Endothelial cell of umbilical vein (primary cell): Measurements from ENCODE around the gene NDRG2. TPM values are rescaled to one million over a fixed set of nuclear protein-coding genes. Genes with fewer than 3 reads are reported as not detected.

Experiments
- BruUV-seq: library from RNA; stranded (reverse); fragments of 400-500 nt; replicated peaks from 2 replicates; lab custom pipeline; 2021; lab: Mats Ljungman, UMichigan
- CTCF ChIA-PET: fragments of 300-600, 350-600 bp; sonication (Branson Sonifier 250); formaldehyde crosslinking; loops from one replicate; lab custom pipeline; 2021; ENCODE audit warnings: antibody characterized with exemption, inconsistent platforms; lab: Charles Lee
- POLR2A ChIA-PET: fragments of 300-600, 350-600 bp; sonication (Branson Sonifier 250); formaldehyde crosslinking; loops from one replicate; lab custom pipeline; 2021; ENCODE audit warnings: antibody characterized with exemption, inconsistent platforms; lab: Charles Lee
- DNase-seq: peaks from one replicate; pipeline ENCODE4 v3.0.0-alpha.2; 2011; ENCODE audit warnings: low read depth, low spot score
- FAIRE-seq: peaks from 2 replicates; lab custom pipeline; 2011; peaks lifted over from hg19 to GRCh38; lab: Jason Lieb, UNC
- H2AFZ ChIP-seq: 2 replicates; pipeline ENCODE4 v1.6.0; 2012; ENCODE audit warnings: low read depth, low read length, control low read depth, inconsistent platforms
- H3K27ac ChIP-seq: 2 replicates; pipeline ENCODE4 v1.5.1; 2011; ENCODE audit warnings: low read depth, mild to moderate bottlenecking, control low read depth, low read length, moderate library complexity; ENCODE audit not compliant: insufficient read depth
- H3K27me3 ChIP-seq, 2 experiments: 2 replicates each; pipeline versions ENCODE4 v1.6.0 to v1.6.1; 2011; ENCODE audit warnings: low read length in 2 of 2, mixed read lengths in 1 of 2; ENCODE audit not compliant: control insufficient read depth in 2 of 2, insufficient read depth in 2 of 2
- H3K36me3 ChIP-seq, 2 experiments: 2 replicates in 1 of 2; 3 replicates in 1 of 2; pipeline ENCODE4 v1.5.1; 2011; ENCODE audit warnings: low read length in 2 of 2, mild to moderate bottlenecking in 1 of 2, moderate library complexity in 1 of 2; ENCODE audit not compliant: control insufficient read depth in 2 of 2, insufficient read depth in 2 of 2; ENCODE audit errors: extremely low read depth in 1 of 2
- H3K4me1 ChIP-seq: 3 replicates; pipeline ENCODE4 v1.5.1; 2011; ENCODE audit warnings: mild to moderate bottlenecking, low read length; ENCODE audit not compliant: control insufficient read depth, insufficient read depth; ENCODE audit errors: extremely low read depth
- H3K4me2 ChIP-seq: 2 replicates; pipeline ENCODE4 v1.6.1; 2011; ENCODE audit warnings: low read length, control low read depth, mixed read lengths; ENCODE audit not compliant: insufficient read depth
- H3K4me3 ChIP-seq, 3 experiments: fragments of 200-600 bp in 1 of 3; sonication (generic), shearing (Covaris generic) in 1 of 3; replicated peaks in 1 of 3; 2 replicates each; pipeline ENCODE4 v1.5.1; 2011 to 2016; ENCODE audit warnings: control low read depth in 3 of 3, low read length in 3 of 3, mild to moderate bottlenecking in 2 of 3, inconsistent platforms in 1 of 3, low read depth in 1 of 3, moderate library complexity in 1 of 3; ENCODE audit not compliant: insufficient read depth in 1 of 3
- H3K79me2 ChIP-seq: 2 replicates; pipeline ENCODE4 v1.6.0; 2012; ENCODE audit warnings: low read length, inconsistent platforms; ENCODE audit not compliant: control insufficient read depth, insufficient read depth
- H3K9ac ChIP-seq: replicated peaks from 2 replicates; pipeline ENCODE3; 2011; ENCODE audit warnings: low read length, control low read depth; ENCODE audit not compliant: insufficient read depth; ENCODE audit errors: extremely low read depth
- H3K9me1 ChIP-seq: replicated peaks from 3 replicates; pipeline ENCODE4 v1.6.0; 2011; ENCODE audit warnings: mild to moderate bottlenecking, low read length; ENCODE audit not compliant: control insufficient read depth, insufficient read depth; ENCODE audit errors: extremely low read depth
- H3K9me3 ChIP-seq: replicated peaks from 2 replicates; pipeline ENCODE4 v1.5.1; 2012; ENCODE audit warnings: low read length, inconsistent platforms; ENCODE audit not compliant: control insufficient read depth, insufficient read depth
- H4K20me1 ChIP-seq: replicated peaks from 2 replicates; pipeline ENCODE3; 2011; ENCODE audit warnings: mild to moderate bottlenecking, low read length; ENCODE audit not compliant: control insufficient read depth, insufficient read depth; ENCODE audit errors: extremely low read depth
- CTCF ChIP-seq, 2 donors: IDR thresholded peaks; 1 replicate in 1 of 2; 2 replicates in 1 of 2; pipeline ENCODE4 v1.5.1; 2011; ENCODE audit warnings: low read length in 2 of 2, mild to moderate bottlenecking in 2 of 2, moderate library complexity in 2 of 2, control low read depth in 1 of 2, inconsistent platforms in 1 of 2, low read depth in 1 of 2; ENCODE audit not compliant: insufficient read depth in 1 of 2; ENCODE audit errors: extremely low read depth in 1 of 2
- EZH2 ChIP-seq: IDR thresholded peaks from 2 replicates; pipeline ENCODE4 v1.6.1; 2012; ENCODE audit warnings: borderline replicate concordance, low read depth, mild to moderate bottlenecking, moderate library complexity, low read length, inconsistent platforms; ENCODE audit not compliant: severe bottlenecking
- FOS ChIP-seq: IDR thresholded peaks from 2 replicates; pipeline ENCODE4 v1.6.1; 2011; ENCODE audit warnings: mild to moderate bottlenecking, low read length, moderate library complexity, borderline replicate concordance; ENCODE audit not compliant: insufficient read depth
- GATA2 ChIP-seq: IDR thresholded peaks from 2 replicates; pipeline ENCODE4 v1.7.0; 2011; ENCODE audit warnings: low read depth, mild to moderate bottlenecking, moderate library complexity, mixed read lengths, low read length; ENCODE audit not compliant: insufficient read length, insufficient read depth
- JUN ChIP-seq: IDR thresholded peaks from 2 replicates; pipeline ENCODE4 v1.6.1; 2011; ENCODE audit warnings: borderline replicate concordance, low read depth; ENCODE audit not compliant: insufficient read length, insufficient read depth
- MYC ChIP-seq: IDR thresholded peaks from one replicate; pipeline ENCODE4 v1.6.1; 2011; ENCODE audit warnings: mild to moderate bottlenecking, low read depth, low read length
- POLR2AphosphoS5 ChIP-seq: IDR thresholded peaks from 2 replicates; pipeline ENCODE4 v1.6.1; 2012; ENCODE audit warnings: low read depth, mild to moderate bottlenecking, control low read depth, low read length, moderate library complexity; ENCODE audit not compliant: insufficient read depth
- dilution Hi-C: fragments of 300-500 bp; cut with MboI; formaldehyde crosslinking; loops from one replicate; pipeline ENCODE4 v1.15.0; 2019; ENCODE audit warnings: low sequenced_read_pairs; ENCODE audit not compliant: extremely low pct_ligation_motif_present
- intact Hi-C: fragments of 100-400 bp; cut with micrococcal nuclease; formaldehyde crosslinking; loops from one replicate; pipeline ENCODE4 v1.10.0; 2022
- polyA plus RNA-seq, 4 experiments: library from polyadenylated mRNA; depleted of rRNA in 3 of 4; stranded (reverse) in 3 of 4; unstranded in 1 of 4; fragments of >200 nt; gene quantifications; 2 replicates each; pipeline versions ENCODE4 v1.2.1 to v1.2.3, GENCODE V29; 2011 to 2012; ENCODE audit warnings: missing spikeins in 1 of 4
- total RNA-seq: library from RNA; stranded (reverse); gene quantifications from 2 replicates; pipeline ENCODE4 v1.2.3, GENCODE V29; 2021
- TF ChIP-seq, protein P1 (sequence below): IDR thresholded peaks from 2 replicates; pipeline ENCODE4 v1.6.1; 2011; ENCODE audit not compliant: insufficient read depth, insufficient read length

Gene NDRG2
- total and polyA plus RNA-seq, 2 donors (not counting 3 experiments of a cell fraction or from before 2014, with no cell fraction given) = 0.54 TPM; not detected in 1

- Histone ChIP-seq H3K4me1 (no peaks in the 10 kb centered on the region), H3K9me3 (no peaks in the 10 kb centered on the region), H3K9ac (no peak overlapping the region), H2AFZ (no peak overlapping the region), H3K9me1 (no peaks in the 10 kb centered on the region), H3K79me2 (no peaks in the 10 kb centered on the region), H4K20me1 (no peaks in the 10 kb centered on the region), H3K4me2 (no peak overlapping the region), H3K27ac (no peak overlapping the region), H3K36me3 (peaks cover 15 to 17% of the 10 kb centered on the region in 2 experiments), H3K27me3 (no peaks in the 10 kb centered on the region), H3K4me3 (no peak overlapping the region)
- TF ChIP-seq, protein P1, sequence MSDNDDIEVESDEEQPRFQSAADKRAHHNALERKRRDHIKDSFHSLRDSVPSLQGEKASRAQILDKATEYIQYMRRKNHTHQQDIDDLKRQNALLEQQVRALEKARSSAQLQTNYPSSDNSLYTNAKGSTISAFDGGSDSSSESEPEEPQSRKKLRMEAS = no peak
- TF ChIP-seq MYC = no peak
- TF ChIP-seq POLR2AphosphoS5 = no peak
- TF ChIP-seq GATA2 = no peak
- no peak for TF ChIP-seq JUN
- no peak for TF ChIP-seq EZH2
- no peak for TF ChIP-seq FOS
- TF ChIP-seq CTCF (IDR thresholded peaks at IDR 0.05; ENCODE audit: extremely low read depth in 1 of 2, insufficient read depth in 1 of 2, low read depth in 1 of 2, low read length in 2 of 2) = no peak
- BruUV-seq = no TSS peak
- dilution Hi-C loops (no loop called here), intact Hi-C loops (no loop called here)
- FAIRE-seq (no peak), DNase-seq (no peak)
- CTCF ChIA-PET = interaction anchor here (0.7 to 3.5 kb wide), 6 partner anchors 8 to 140 kb away, joined by 3 to 23 read pairs (median 6); no protein-coding TSS in a partner anchor
- POLR2A ChIA-PET = no interaction called here
Measured at GRCh38 chr14:20997564-20997963, 27.3 kb downstream of the NDRG2 start.
